ENCODE data around the gene OSCP1. TPM values are rescaled to one million over a fixed set of nuclear protein-coding genes. Genes with fewer than 3 reads are reported as not detected.

OSCP1 gene
- total RNA-seq, 1 donor from 2014 or later = 6.2 TPM

- Mint-ChIP-seq H3K9me3 (ENCODE audit: low read depth) (no peaks in the 10 kb centered on the region), H3K27ac (ENCODE audit: unreplicated experiment) (peak overlapping the region; percentile 90), H3K4me3 (ENCODE audit: unreplicated experiment) (no peak overlapping the region), H3K4me1 (ENCODE audit: low read depth) (peaks cover 73% of the 10 kb centered on the region), H3K36me3 (ENCODE audit: low read depth) (peaks cover 2% of the 10 kb centered on the region), H3K27me3 (ENCODE audit: low read depth) (no peaks in the 10 kb centered on the region)
- TF ChIP-seq CTCF (IDR thresholded peaks at IDR 0.05) = no peak
- DNase-seq (ENCODE audit: low spot score) = no peak
Observed at GRCh38 chr1:36382669-36383068, 67.6 kb downstream of the OSCP1 start.

- TF ChIP-seq CTCF (IDR thresholded peaks at IDR 0.05) = no peak
- Mint-ChIP-seq H3K27me3 (ENCODE audit: low read depth) (no peaks in the 10 kb centered on the region), H3K27ac (ENCODE audit: unreplicated experiment) (peak overlapping the region; percentile 70), H3K4me3 (ENCODE audit: unreplicated experiment) (no peak overlapping the region), H3K9me3 (ENCODE audit: low read depth) (no peaks in the 10 kb centered on the region), H3K4me1 (ENCODE audit: low read depth) (peaks cover 69% of the 10 kb centered on the region), H3K36me3 (ENCODE audit: low read depth) (peaks cover 2% of the 10 kb centered on the region)
- DNase-seq (ENCODE audit: low spot score) = no peak
Observed at GRCh38 chr1:36382231-36382630, 68.0 kb downstream of the OSCP1 start.

- Mint-ChIP-seq H3K4me1 (ENCODE audit: low read depth) (peaks cover 62% of the 10 kb centered on the region), H3K9me3 (ENCODE audit: low read depth) (no peaks in the 10 kb centered on the region), H3K4me3 (ENCODE audit: unreplicated experiment) (no peak overlapping the region), H3K27me3 (ENCODE audit: low read depth) (no peaks in the 10 kb centered on the region), H3K27ac (ENCODE audit: unreplicated experiment) (peak overlapping the region; percentile 32), H3K36me3 (ENCODE audit: low read depth) (peaks cover 2% of the 10 kb centered on the region)
- no peak for TF ChIP-seq CTCF (IDR thresholded peaks at IDR 0.05)
- no peak for DNase-seq (ENCODE audit: low spot score)
Observed at GRCh38 chr1:36381405-36381804, 68.8 kb downstream of the OSCP1 start.

GRCh38 chr1:36380782-36381181 is 69.5 kb downstream of the OSCP1 start:
- H3K4me1 Mint-ChIP-seq (ENCODE audit: low read depth) = peaks cover 64% of the 10 kb centered on the region
- no peaks in the 10 kb centered on the region for H3K27me3 Mint-ChIP-seq (ENCODE audit: low read depth)
- H3K36me3 Mint-ChIP-seq (ENCODE audit: low read depth) = peaks cover 2% of the 10 kb centered on the region
- no peak for TF ChIP-seq CTCF (IDR thresholded peaks at IDR 0.05)
- H3K27ac Mint-ChIP-seq (ENCODE audit: unreplicated experiment) = peak overlapping the region; percentile 71
- H3K9me3 Mint-ChIP-seq (ENCODE audit: low read depth) = no peaks in the 10 kb centered on the region
- no peak overlapping the region for H3K4me3 Mint-ChIP-seq (ENCODE audit: unreplicated experiment)
- DNase-seq (ENCODE audit: low spot score) = no peak

- no peak overlapping the region for H3K4me3 Mint-ChIP-seq (ENCODE audit: unreplicated experiment)
- H3K9me3 Mint-ChIP-seq (ENCODE audit: low read depth) = no peaks in the 10 kb centered on the region
- no peak for TF ChIP-seq CTCF (IDR thresholded peaks at IDR 0.05)
- peak overlapping the region; percentile 43 for H3K27ac Mint-ChIP-seq (ENCODE audit: unreplicated experiment)
- H3K4me1 Mint-ChIP-seq (ENCODE audit: low read depth) = peaks cover 69% of the 10 kb centered on the region
- DNase-seq (ENCODE audit: low spot score) = no peak
- peaks cover 2% of the 10 kb centered on the region for H3K36me3 Mint-ChIP-seq (ENCODE audit: low read depth)
- H3K27me3 Mint-ChIP-seq (ENCODE audit: low read depth) = no peaks in the 10 kb centered on the region
Observed at GRCh38 chr1:36380143-36380619, 70.1 kb downstream of the OSCP1 start.
